Measurements from ENCODE around the gene GPR107. TPM values are rescaled to one million over a fixed set of nuclear protein-coding genes. Genes with fewer than 3 reads are reported as not detected.

Gene GPR107
- total RNA-seq, 1 experiment from 2014 or later, result 33.2 TPM

DNA sequence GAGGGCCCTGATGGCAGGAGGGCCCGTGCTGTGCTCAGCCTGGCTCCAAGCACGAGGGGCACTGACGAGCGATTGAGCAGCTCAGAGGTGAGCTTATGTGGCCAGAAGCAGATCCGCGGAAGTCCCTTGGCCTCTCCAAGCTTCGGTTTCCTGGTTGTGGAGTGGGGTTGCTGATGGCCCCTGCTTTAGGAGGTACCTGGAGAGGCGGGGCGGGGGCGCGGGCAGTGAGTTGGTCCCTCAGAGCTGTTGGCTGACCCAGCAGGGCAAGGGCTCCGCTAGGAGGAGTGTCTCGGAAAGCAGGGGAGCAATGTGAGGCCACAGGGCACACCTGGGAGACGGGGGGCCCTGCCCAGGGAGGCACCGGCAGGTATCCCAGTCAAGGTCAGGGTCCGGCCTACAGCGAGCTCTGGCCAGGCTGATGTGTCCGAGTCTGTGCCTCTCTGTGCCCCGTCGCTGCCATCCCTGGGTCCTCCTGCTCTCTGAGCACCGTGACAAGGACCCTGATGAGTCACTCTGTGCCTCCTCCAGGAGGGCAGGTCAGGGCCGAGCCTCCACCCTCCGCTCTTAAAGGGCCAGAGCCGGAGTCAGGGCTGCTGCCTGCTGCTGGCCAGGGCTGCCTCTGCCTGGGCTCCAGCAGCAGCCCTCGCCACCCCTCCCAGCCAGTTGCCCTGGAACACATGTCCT, 133.3 kb downstream of the GPR107 start:
- POLR2A ChIA-PET, result interaction anchor here (0.5 kb wide), 1 partner anchor 74 kb away, joined by 3 read pairs; no protein-coding TSS in a partner anchor
- H3K36me3 Mint-ChIP-seq, result no peaks in the 10 kb centered on the region
- 0 out of 2 replicates have a peak overlapping the region, but pooled peaks have one; percentile 8 for H3K4me3 Mint-ChIP-seq

DNA sequence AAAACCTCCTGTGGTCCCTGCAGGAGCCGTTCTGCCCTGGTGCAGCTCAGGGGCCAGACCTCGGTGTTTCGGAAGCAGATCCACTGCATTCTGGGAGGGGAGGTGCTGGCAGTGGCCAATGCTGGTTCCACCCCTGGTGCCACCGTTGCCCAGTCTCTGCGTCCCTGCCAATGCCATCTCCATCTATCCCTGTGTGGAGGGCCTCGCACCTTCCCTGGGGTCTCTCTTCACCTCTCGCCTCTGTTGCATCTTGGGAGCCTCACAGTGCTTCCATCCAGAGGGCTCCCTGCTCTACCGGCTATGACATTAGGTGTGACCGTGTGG, 133.8 kb downstream of the GPR107 start:
- ATAC-seq, result no peak
- DNase-seq (ENCODE audit: low spot score), result no peak
- H3K4me1 Mint-ChIP-seq, result peaks cover 35% of the 10 kb centered on the region
- TF ChIP-seq, protein P1, sequence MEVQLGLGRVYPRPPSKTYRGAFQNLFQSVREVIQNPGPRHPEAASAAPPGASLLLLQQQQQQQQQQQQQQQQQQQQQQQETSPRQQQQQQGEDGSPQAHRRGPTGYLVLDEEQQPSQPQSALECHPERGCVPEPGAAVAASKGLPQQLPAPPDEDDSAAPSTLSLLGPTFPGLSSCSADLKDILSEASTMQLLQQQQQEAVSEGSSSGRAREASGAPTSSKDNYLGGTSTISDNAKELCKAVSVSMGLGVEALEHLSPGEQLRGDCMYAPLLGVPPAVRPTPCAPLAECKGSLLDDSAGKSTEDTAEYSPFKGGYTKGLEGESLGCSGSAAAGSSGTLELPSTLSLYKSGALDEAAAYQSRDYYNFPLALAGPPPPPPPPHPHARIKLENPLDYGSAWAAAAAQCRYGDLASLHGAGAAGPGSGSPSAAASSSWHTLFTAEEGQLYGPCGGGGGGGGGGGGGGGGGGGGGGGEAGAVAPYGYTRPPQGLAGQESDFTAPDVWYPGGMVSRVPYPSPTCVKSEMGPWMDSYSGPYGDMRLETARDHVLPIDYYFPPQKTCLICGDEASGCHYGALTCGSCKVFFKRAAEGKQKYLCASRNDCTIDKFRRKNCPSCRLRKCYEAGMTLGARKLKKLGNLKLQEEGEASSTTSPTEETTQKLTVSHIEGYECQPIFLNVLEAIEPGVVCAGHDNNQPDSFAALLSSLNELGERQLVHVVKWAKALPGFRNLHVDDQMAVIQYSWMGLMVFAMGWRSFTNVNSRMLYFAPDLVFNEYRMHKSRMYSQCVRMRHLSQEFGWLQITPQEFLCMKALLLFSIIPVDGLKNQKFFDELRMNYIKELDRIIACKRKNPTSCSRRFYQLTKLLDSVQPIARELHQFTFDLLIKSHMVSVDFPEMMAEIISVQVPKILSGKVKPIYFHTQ (CRISPR knock-in tag; IDR thresholded peaks at IDR 0.05), result no peak
- no peak for TF ChIP-seq GTF2I (CRISPR knock-in tag; conservative IDR thresholded peaks at IDR 0.05)
- TF ChIP-seq FOXP4 (CRISPR knock-in tag; IDR thresholded peaks at IDR 0.05), result no peak
- no peak for TF ChIP-seq IRF1 (CRISPR knock-in tag; IDR thresholded peaks at IDR 0.05)
- no peak for TF ChIP-seq SMAD4 (CRISPR knock-in tag; IDR thresholded peaks at IDR 0.05)
- TF ChIP-seq ZNF671 (CRISPR knock-in tag; IDR thresholded peaks at IDR 0.05), result no peak
- TF ChIP-seq NR2C2 (CRISPR knock-in tag; IDR thresholded peaks at IDR 0.05), result no peak
- TF ChIP-seq EMX1 (CRISPR knock-in tag; IDR thresholded peaks at IDR 0.05), result no peak
- TF ChIP-seq ATF3 (CRISPR knock-in tag; conservative IDR thresholded peaks at IDR 0.05), result no peak
- TF ChIP-seq, protein P2, sequence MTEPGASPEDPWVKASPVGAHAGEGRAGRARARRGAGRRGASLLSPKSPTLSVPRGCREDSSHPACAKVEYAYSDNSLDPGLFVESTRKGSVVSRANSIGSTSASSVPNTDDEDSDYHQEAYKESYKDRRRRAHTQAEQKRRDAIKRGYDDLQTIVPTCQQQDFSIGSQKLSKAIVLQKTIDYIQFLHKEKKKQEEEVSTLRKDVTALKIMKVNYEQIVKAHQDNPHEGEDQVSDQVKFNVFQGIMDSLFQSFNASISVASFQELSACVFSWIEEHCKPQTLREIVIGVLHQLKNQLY (CRISPR knock-in tag; IDR thresholded peaks at IDR 0.05), result no peak
- TF ChIP-seq, protein P3, sequence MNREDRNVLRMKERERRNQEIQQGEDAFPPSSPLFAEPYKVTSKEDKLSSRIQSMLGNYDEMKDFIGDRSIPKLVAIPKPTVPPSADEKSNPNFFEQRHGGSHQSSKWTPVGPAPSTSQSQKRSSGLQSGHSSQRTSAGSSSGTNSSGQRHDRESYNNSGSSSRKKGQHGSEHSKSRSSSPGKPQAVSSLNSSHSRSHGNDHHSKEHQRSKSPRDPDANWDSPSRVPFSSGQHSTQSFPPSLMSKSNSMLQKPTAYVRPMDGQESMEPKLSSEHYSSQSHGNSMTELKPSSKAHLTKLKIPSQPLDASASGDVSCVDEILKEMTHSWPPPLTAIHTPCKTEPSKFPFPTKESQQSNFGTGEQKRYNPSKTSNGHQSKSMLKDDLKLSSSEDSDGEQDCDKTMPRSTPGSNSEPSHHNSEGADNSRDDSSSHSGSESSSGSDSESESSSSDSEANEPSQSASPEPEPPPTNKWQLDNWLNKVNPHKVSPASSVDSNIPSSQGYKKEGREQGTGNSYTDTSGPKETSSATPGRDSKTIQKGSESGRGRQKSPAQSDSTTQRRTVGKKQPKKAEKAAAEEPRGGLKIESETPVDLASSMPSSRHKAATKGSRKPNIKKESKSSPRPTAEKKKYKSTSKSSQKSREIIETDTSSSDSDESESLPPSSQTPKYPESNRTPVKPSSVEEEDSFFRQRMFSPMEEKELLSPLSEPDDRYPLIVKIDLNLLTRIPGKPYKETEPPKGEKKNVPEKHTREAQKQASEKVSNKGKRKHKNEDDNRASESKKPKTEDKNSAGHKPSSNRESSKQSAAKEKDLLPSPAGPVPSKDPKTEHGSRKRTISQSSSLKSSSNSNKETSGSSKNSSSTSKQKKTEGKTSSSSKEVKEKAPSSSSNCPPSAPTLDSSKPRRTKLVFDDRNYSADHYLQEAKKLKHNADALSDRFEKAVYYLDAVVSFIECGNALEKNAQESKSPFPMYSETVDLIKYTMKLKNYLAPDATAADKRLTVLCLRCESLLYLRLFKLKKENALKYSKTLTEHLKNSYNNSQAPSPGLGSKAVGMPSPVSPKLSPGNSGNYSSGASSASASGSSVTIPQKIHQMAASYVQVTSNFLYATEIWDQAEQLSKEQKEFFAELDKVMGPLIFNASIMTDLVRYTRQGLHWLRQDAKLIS (CRISPR knock-in tag; IDR thresholded peaks at IDR 0.05; ENCODE audit: borderline replicate concordance), result no peak
- no peak for TF ChIP-seq CBFB (CRISPR knock-in tag; IDR thresholded peaks at IDR 0.05; ENCODE audit: low read depth)
- TF ChIP-seq, protein P4, sequence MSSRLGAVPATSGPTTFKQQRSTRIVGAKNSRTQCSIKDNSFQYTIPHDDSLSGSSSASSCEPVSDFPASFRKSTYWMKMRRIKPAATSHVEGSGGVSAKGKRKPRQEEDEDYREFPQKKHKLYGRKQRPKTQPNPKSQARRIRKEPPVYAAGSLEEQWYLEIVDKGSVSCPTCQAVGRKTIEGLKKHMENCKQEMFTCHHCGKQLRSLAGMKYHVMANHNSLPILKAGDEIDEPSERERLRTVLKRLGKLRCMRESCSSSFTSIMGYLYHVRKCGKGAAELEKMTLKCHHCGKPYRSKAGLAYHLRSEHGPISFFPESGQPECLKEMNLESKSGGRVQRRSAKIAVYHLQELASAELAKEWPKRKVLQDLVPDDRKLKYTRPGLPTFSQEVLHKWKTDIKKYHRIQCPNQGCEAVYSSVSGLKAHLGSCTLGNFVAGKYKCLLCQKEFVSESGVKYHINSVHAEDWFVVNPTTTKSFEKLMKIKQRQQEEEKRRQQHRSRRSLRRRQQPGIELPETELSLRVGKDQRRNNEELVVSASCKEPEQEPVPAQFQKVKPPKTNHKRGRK (CRISPR knock-in tag; IDR thresholded peaks at IDR 0.05; ENCODE audit: borderline replicate concordance), result no peak
- no peak for TF ChIP-seq CTCF (IDR thresholded peaks at IDR 0.05)
- no peak for TF ChIP-seq SP1 (CRISPR knock-in tag; conservative IDR thresholded peaks at IDR 0.05)
- TF ChIP-seq ATF1 (CRISPR knock-in tag; IDR thresholded peaks at IDR 0.05), result no peak
- H3K4me3 Mint-ChIP-seq, result no peak overlapping the region; the same call in 1 of the 2 replicates
- H3K27ac Mint-ChIP-seq, result peak overlapping the region; percentile 86; the same call in 1 of the 2 replicates
- H3K27me3 Mint-ChIP-seq (ENCODE audit: low read depth), result no peaks in the 10 kb centered on the region
- ChIA-PET CTCF (interaction anchor here (1.1 to 3.2 kb wide), 4 partner anchors 17 to 127 kb away, joined by 4 to 17 read pairs (median 7); no protein-coding TSS in a partner anchor), POLR2A (no interaction called here)
- no peaks in the 10 kb centered on the region for H3K36me3 Mint-ChIP-seq
- no peaks in the 10 kb centered on the region for H3K9me3 Mint-ChIP-seq

More for the DNA sequence above, 133.3 kb downstream of the GPR107 start:
- H3K27me3 Mint-ChIP-seq (ENCODE audit: low read depth), result no peaks in the 10 kb centered on the region
- H3K9me3 Mint-ChIP-seq, result no peaks in the 10 kb centered on the region
- H3K4me1 Mint-ChIP-seq, result peaks cover 31% of the 10 kb centered on the region
- TF ChIP-seq FOXP1 (CRISPR knock-in tag; IDR thresholded peaks at IDR 0.05; ENCODE audit: borderline replicate concordance), result 0 out of 2 replicates have a peak, but pooled peaks have one; percentile 32
- TF ChIP-seq ZBTB21 (CRISPR knock-in tag; IDR thresholded peaks at IDR 0.05; ENCODE audit: borderline replicate concordance), result no peak
- DNase-seq (ENCODE audit: low spot score) (peak; percentile 65), ATAC-seq (peak; percentile 85)
- CTCF ChIA-PET, result interaction anchor here (0.7 to 3.2 kb wide), 7 partner anchors 14 to 130 kb away, joined by 3 to 17 read pairs (median 4); no protein-coding TSS in a partner anchor
- peak overlapping the region; percentile 52 for H3K27ac Mint-ChIP-seq

Measured in WTC11 (cell line).